ENCODE results near the gene AP5Z1.
A peak's percentile ranks its signal among the peaks of the same experiment; 100 is the strongest.

Gene AP5Z1

GRCh38 chr7:4830176-4830575 lies 54.8 kb downstream of the AP5Z1 start:
- Histone ChIP-seq H3K27ac (replicated peaks) (no peak overlapping the region), H3K27me3 (ENCODE audit: insufficient read depth, poor library complexity, severe bottlenecking) (peaks cover 4% of the 10 kb centered on the region), H3K4me3 (replicated peaks; ENCODE audit: insufficient read depth, low read length) (no peak overlapping the region)
- peak; percentile 98 for TF ChIP-seq CTCF (IDR thresholded peaks at IDR 0.05; ENCODE audit: insufficient read depth, low read length)
- no peak for TF ChIP-seq REST (IDR thresholded peaks at IDR 0.05; ENCODE audit: insufficient replicate concordance, low read depth)
- DNase-seq (ENCODE audit: low read depth in 1 of 2, low spot score in 1 of 2), result peak; percentile 27 to 75

GRCh38 chr7:4831723-4832495 lies 56.5 kb downstream of the AP5Z1 start:
- H3K27ac ChIP-seq (replicated peaks), result no peak overlapping the region
- TF ChIP-seq POLR2AphosphoS5 (IDR thresholded peaks at IDR 0.05; ENCODE audit: low read depth) (no peak), GABPA (IDR thresholded peaks at IDR 0.05; ENCODE audit: low read depth) (no peak), SPI1 (IDR thresholded peaks at IDR 0.05; ENCODE audit: borderline replicate concordance, low read depth) (no peak), REST (IDR thresholded peaks at IDR 0.05; ENCODE audit: insufficient replicate concordance, low read depth) (no peak), CTCF (IDR thresholded peaks at IDR 0.05; ENCODE audit: insufficient read depth, low read length) (no peak)
- no peak for DNase-seq (ENCODE audit: low read depth in 1 of 2, low spot score in 1 of 2)
- no peaks in the 10 kb centered on the region for H3K27me3 ChIP-seq (ENCODE audit: insufficient read depth, poor library complexity, severe bottlenecking)
- no peak overlapping the region for H3K4me3 ChIP-seq (replicated peaks; ENCODE audit: insufficient read depth, low read length)

GRCh38 chr7:4832711-4833110 lies 57.3 kb downstream of the AP5Z1 start:
- Histone ChIP-seq H3K27ac (replicated peaks) (no peak overlapping the region), H3K4me3 (replicated peaks; ENCODE audit: insufficient read depth, low read length) (no peak overlapping the region), H3K27me3 (ENCODE audit: insufficient read depth, poor library complexity, severe bottlenecking) (no peaks in the 10 kb centered on the region)
- no peak for DNase-seq (ENCODE audit: low read depth in 1 of 2, low spot score in 1 of 2)
- TF ChIP-seq SPI1 (IDR thresholded peaks at IDR 0.05; ENCODE audit: borderline replicate concordance, low read depth), result no peak
- no peak for TF ChIP-seq POLR2AphosphoS5 (IDR thresholded peaks at IDR 0.05; ENCODE audit: low read depth)
- no peak for TF ChIP-seq CTCF (IDR thresholded peaks at IDR 0.05; ENCODE audit: insufficient read depth, low read length)
- no peak for TF ChIP-seq REST (IDR thresholded peaks at IDR 0.05; ENCODE audit: insufficient replicate concordance, low read depth)
- TF ChIP-seq GABPA (IDR thresholded peaks at IDR 0.05; ENCODE audit: low read depth), result no peak
